ENCODE results near the gene DCST1.

The DCST1 gene

DNA sequence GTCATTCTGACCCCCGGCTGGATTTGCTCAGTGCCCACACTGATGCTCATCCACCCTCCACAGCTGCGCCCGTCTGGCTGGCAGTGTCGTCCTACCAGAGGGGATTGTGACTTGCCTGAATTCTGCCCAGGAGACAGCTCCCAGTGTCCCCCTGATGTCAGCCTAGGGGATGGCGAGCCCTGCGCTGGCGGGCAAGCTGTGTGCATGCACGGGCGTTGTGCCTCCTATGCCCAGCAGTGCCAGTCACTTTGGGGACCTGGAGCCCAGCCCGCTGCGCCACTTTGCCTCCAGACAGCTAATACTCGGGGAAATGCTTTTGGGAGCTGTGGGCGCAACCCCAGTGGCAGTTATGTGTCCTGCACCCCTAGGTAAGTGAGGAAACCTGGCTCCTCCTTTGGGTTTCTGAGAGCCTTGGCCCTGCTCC, 24.2 kb downstream of the DCST1 start:
- DNase-seq = no peak

DNA sequence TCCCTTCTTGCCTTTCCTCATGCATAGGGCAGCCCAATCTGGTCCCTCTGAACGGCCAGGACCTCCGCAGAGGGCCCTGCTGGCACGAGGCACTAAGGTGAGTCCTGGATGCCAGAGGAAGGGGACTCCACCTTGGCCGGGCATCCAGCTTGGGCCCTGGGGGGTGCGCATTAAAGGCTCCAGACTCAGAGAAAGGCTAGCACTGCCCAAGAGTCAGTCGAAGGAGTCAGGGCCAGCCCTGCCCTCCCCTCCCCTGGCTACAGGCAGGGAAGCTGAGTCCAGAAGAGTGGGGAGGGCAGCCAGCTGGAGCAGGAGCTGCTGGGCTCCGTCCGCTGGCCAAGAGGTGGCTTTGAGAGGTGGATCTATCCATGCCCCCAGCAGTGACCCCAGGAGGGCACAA, 27.1 kb downstream of the DCST1 start:
- DNase-seq = no peak

DNA sequence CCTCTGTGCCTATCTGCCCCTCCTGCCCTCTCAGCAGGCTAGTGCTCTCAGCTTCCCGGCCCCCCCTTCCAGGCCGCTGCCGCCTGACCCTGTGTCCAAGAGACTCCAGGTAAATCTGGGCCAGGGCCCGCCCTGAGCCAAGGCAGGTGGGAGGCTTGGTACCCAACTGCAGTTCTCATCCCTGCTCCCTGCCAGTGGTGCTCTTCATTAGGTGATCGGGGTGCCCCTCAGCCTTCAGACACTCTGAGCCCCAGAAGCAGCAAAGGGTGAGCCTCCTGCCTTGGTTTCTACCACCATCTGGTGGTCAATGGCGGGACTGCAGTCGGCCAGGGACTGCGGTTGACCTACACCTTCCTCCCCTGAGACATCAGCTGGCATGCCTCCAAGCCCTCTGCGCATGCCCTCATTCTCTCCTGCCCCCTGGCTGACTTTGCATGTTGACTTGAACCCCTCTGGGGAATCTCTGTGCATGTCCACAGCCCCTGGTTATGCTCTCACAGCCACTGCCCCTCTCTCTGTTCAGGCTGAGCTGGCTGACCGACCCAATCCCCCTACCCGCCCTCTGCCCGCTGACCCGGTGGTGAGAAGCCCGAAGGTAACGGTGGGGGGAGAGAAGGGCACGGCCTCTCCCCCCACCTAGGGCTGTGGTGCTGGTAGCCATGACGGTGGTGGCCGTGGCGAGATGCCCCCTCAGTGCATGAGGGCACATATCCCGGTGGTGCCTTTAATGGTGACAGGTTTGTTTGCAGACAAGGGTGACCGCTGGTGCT, 27.9 kb downstream of the DCST1 start:
- DNase-seq = peak; percentile 94

DNA sequence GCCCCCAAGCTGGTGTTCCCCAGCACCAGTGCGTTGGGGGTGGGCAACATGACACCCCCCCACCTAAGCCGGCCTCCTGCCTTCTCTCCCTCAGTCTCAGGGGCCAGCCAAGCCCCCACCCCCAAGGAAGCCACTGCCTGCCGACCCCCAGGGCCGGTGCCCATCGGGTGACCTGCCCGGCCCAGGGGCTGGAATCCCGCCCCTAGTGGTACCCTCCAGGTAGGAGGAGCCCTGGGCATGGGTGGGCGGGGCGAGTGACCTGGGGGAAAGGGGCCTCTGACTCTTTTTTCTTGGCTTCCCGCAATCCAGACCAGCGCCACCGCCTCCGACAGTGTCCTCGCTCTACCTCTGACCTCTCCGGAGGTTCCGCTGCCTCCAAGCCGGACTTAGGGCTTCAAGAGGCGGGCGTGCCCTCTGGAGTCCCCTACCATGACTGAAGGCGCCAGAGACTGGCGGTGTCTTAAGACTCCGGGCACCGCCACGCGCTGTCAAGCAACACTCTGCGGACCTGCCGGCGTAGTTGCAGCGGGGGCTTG, 28.6 kb downstream of the DCST1 start:
- no peak for DNase-seq

DNA sequence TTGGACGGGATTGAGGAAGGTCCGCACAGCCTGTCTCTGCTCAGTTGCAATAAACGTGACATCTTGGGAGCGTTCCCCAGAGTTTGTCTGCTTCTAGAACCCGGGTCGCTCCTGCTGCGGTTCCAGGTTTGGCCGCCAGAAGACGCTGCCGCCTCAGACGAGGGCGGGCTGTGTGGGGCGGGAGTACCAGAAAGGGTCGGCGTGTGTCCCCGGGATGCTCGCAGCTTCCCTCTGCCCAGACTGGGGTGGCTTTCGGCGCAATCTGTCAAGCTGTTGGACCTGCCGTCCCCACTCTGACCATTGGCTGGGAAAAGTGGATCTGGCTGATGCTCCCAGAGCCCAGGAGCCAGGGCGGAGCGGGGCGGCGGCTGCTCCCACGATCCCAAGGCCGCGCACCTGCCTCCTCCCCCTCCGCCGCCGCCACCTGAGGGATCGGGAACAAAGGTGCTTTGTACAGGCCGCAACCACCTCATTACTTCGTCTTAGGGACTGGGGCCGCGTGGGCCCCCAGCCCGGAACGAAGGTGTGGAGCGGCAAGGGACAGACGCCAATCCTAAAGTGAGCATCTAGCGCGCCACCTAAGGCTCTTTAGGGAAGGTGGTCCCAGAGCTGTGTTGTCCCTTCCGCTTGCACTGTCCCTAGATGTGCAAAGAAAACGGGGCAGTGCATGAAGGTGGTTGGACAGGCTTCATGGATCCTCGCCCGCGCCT, 29.2 kb downstream of the DCST1 start:
- peak; percentile 87 for DNase-seq

DNA sequence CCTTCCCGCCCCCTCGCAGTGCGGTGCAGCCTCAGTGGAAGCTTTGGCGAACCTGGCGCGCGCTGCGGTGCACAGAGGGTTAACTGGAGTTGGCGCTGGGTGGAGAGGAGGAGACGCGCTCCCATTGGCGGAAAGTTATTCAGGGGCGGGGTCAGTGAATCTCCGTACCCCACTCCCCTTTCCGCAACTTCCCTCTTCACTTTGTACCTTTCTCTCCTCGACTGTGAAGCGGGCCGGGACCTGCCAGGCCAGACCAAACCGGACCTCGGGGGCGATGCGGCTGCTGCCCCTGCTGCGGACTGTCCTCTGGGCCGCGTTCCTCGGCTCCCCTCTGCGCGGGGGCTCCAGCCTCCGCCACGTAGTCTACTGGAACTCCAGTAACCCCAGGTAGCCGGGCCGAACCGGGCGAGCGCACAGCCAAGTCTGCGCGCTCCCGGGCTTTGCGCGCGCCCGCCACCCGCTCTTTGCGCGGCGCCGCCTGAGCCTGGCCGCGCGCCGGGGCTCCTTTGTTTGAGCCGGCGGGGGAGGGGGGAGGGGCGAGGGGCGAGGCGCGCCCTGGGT, 30.0 kb downstream of the DCST1 start, which contains the start of gene EFNA4:
Gene EFNA4, plus strand, starts transcription at position 191 of the 561 bp plus-strand sequence. Its CDS starts 84 bp downstream, at position 275.
- peak; percentile 96 for DNase-seq

DNA sequence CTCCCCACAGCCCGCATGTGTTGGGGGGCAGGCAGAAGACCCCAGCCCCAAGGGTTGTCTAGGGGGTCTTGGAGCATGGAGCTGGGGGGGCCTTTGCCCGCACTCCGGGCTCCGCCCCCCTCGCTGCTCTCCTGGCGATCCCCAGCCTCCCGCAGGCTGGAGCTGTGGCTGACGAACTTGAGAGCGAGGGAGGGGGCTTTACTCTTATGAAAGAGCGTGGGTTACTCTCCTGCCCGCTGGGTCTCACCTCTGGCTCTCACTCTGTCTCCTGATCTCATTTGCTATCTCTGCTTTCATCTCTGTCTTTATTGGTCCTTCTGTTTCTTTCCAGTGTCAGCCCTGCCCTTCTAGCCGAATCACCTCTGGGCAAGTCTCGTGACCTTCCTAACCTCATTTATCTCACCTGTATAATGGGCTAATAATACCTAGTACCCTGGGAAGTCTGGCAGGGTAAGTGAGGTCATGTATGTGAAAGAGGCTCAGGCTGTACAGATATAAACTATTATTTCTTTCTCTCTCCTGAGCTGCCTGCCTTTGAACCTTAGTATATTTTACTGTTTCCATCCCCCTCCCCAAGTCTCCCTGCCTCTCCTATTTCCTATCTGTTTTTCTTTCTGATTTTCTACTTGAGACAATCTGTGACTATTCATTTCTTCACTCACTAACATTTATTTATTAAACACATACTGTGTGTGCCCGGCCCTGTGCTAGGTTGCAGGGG, 30.6 kb downstream of the DCST1 start:
- DNase-seq = peak; percentile 43

DNA sequence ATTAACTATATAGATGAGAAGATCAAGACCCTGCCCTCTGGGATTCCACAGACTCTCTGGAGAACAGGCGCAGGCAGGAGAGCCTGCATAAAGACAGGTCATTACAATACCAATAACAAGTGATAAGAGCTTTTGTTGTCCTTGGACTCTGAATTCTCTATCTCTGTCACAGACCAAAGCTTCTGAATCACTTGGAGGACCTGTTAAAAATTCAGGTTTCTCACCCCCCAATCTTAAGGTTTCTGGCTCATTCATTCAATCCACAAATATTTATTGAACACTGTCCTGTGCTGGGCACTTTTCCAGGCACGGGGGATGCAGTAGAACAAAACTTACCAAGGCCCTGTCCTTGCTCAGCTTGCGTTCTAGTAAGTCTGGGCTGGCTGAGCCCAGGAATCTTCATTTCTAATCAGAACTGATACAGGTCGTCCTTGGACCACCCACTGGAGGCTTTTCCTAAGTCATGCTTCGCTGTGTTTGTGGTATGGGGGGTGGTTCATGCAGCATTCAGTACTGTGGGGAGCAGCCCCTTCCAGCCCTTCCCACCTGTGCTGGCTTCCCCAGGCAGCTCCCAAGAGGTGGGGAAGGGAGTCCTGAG, 31.3 kb downstream of the DCST1 start:
- DNase-seq = no peak

DNA sequence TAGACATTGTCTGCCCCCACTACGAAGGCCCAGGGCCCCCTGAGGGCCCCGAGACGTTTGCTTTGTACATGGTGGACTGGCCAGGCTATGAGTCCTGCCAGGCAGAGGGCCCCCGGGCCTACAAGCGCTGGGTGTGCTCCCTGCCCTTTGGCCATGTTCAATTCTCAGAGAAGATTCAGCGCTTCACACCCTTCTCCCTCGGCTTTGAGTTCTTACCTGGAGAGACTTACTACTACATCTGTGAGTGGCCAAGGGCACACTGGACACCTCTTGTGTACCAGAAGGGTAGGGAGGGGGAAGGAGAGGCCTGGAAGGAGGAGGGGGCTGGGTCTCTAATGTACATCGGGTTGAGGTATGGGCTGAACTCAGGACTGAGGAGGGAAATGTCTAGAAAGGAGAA, 33.2 kb downstream of the DCST1 start:
- no peak for DNase-seq

DNA sequence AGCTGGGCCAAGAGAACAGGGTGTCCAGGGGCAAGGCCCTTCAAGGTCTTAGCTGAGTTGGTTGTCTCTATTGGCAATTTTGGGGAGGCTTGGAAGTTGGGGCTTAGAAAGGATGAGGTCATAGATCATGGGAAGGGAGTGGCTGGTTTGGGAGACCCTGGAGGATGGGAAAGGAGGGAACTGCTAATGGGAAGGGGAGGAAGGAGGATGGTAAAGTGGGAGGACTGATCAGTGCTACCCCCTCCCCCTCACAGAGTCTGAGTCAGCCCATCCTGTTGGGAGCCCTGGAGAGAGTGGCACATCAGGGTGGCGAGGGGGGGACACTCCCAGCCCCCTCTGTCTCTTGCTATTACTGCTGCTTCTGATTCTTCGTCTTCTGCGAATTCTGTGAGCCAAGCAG, 35.0 kb downstream of the DCST1 start:
- DNase-seq = no peak

DNA sequence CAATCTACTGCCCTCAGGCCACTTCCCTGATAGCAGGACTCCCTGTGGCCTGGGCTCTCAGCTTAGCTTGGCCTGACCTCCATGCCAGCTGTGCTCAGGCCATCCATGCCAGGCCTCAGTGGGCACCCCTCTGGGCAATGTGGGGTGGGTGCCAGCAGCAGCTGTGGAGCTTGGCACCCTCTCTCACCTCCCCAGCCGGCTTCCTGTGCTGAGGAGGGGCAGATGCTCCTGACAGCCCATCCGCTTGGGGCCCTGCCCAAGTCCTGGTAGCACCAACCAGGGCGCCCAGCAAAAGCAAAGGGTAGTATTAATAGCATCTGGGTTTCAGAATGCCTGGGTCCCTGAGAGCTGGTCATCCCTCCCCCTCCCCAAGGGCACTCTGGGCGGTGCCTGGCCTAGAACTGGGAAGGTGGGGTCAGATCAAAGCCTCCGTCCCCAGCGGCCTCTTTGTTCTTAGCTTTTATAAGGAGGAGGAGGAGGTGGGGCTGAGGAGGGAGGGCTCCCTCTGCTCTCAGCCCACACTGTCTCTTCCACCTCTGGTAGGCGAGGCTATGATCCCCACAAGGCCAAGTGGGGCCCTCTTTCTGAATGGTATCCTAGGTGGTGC, 36.0 kb downstream of the DCST1 start:
- no peak for DNase-seq

DNA sequence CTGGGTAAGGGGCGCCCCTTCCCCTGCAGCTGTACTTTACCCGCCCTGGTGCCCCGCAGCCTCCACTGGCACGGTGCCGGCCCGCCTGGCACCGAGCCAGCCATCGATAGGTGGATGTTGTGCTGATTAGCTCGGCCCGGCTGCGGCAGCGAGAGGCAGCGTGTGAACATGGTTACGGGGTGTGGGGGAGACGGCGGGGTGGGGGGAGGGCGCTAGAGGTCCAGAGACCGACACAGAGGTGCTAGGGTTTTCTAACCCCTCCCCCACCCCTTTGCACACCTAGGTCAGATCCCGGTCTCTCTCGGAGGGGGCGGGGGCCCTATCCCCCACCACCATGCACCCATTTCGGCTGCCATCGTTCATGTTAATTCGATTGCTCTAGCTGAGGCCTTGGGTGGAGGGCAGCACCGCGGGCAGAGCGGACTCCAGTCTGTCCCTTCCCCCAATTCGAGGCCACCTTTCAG, 36.6 kb downstream of the DCST1 start:
- DNase-seq = no peak

DNA sequence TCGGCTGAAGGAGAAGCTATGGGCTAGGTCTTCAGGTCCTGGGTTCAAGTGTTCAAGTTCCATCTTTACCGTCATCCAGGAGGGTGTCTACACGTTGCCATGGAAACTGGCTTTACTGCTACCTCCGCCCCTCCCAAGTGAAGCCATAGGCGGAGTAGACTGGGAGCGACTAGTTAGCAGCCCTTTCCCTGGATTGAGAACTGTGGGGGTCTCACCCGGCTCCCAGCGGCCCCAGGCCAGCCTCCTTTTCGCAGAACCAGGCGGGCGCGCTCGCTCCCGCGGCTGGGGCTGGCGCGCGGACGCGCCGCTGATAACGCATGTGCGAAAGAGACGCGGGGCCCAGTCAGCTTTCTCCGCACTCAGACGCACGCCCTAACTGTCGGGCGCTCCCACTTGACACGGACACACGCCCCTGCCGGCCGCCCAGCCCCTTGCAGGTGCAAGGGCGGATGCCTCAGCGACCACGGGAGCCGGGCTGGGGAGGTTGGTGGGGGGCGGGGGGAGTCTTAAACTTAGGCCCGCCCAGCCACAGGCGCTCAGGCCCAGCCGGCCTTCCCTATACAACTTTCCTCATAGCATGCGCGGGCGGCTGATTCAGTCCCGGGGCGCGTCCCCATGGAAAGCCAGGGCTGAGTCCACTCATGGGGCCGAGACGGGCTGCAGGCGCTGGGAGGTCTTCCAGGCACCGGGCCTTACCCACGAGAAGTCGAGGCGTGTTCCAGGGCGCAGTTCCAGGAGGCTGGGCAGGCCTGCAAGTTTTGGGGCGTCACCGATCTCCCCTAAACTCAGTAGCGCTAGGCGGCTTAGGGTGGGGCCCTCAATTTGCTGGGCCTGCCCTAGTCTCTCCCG, 37.3 kb downstream of the DCST1 start:
- DNase-seq = peak; percentile 94

DNA sequence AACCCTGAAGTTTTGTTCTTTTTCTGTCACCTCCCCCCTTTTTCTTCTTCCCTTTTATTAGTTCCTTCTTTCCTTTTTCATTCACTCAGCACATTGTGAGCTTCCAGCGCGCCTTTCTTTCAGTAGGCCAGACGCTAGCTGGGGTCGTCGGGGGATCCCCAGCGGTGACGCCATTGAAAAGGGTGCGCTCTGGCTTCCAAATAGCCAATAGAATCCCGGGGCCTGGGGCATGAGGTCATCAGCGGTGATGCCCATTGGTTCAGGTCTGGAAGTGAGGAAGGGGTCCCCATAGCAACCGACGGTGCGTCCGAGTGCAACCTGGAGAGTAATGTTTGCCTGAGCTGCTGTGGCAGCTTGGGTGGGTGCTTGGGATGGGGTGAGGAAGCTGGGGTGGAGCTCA, 38.1 kb downstream of the DCST1 start:
- DNase-seq = no peak

DNA sequence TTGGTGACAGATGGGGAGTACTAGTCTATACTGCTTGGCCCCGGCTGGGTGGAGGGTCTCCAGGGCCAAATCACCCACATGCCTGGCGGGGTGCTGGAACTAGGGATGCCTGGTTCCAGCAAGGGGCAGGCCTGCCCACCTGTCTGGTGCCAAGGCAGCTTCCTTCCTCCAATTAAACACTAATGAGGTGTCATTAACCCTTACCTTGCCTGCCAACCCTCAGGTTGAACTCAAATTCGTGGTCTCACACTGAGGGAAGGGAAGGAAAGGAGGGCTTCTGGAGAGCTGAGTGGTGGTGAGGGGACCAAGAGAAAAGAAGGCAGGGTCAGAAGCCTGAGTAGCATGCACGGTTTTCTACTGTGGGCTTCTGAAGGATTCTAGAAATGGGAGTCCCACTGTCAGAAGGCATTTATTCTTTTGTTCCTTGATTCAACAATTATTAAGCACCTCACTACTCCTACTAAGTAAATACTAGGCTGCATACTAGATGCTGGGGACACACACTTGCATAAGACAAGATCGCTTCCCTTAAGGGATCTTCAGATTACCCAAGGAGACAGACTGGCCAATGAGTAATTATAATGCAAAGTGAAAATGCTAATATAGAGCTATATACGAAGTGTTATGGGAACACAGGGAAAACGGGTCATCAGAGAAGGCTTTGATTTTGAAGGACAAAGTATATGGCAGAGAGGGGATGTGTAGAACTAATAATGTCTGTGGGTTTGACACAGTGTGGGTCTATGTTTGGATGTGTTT, 39.1 kb downstream of the DCST1 start:
- DNase-seq = no peak

DNA sequence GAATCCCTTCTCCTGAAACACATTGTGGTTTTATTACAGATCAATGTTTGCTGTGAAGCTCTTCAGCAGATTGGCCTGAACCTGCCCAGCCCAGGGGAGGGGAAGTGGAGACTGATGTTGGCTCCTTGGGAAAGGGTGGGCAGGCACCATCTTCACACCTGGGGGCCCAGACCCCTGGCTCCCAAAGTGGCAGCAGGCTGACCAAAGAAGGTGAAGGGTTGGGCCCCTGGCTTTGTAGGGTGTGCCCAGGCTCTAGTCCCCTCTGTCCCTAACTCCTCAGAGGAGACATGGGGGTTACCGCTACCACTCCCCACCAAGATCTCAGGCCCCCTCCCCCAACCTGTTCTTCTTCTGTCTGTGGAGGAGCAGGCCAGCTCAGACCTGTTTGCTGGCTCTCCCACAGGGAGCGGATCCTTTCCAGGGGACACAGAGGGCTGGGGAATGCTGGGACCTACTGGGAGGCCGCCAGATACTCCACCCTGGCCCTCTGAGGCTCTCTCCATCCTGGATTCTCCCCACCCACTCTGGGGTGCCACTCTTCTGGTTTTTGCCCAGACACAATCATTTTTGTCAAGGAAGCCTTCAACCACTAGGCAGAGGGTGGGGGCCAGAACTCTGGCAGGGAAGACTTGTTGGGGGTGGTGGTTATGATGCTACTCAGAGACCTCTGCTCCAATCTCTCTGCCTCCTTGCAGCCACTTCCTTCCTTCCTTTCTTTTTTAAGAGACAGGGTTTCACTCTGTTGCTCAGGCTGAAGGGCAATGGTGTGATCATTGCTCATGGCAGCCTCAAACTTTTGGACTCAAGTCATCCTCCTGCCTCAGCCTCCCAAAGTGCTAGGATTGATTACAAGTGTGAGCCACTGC, 40.0 kb downstream of the DCST1 start:
- DNase-seq = no peak

DNA sequence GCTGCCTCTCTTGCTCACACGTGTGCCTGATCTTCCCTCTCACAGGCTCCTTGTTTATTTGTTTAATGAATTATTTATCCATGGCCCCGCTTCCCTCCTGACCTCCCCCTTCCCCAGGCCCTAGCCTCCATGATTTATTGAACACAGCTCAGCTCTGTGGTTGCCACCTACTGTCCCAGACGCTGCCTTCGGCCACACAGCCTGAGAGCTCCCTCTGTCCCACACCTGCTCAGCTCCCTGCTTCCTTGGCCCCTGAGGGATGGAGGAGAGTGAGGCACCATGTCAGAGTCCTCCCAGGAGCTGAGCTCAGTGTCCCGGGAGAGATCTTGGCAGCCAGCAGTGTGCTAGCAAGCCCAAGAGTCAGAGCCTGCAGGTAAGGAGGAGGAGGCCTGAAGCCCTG, 41.9 kb downstream of the DCST1 start:
- DNase-seq = no peak

DNA sequence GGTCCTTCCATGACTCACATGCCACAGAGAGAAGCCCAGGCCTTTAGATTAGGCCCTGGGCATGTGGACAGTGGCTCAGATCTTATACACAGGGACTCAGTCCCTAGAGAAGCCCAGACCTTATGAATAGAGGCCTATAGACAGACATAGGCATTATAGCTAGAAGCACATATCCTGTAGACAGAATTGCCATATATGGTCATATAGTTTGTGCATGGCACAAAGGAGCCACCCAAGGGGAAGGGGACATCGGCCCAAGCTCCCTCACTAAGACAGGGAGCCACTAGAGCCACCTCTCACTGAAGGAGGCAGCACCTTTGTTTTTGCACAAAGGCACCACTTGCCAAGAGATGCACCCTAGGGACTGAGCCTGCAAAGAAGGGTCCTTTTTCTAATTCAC, 42.7 kb downstream of the DCST1 start:
- no peak for DNase-seq

DNA sequence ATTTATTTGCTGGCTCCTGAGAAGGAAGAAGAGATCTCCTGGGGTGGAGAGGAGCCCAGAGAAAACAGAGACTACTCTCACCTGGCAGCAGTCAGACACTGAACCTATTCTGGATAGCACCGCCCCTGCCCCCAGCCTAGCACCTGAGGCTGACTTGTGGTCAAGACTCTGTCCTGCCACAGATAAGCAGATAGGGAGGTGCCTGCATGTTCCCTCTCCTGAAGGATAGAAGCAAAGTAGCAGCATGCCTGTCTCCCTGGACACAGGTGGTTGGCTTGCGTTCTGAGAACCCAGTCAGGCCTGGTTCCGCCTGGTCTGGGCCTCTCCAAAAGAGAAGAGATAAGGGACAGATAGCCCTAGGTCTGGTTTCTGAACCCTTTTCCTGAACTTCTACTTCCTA, 43.7 kb downstream of the DCST1 start:
- DNase-seq = no peak

Data from hematopoietic multipotent progenitor cell treated with erythropoietin and hydrocortisone succinate and interleukin-3 and kit ligand, for 6 days (in vitro differentiated cells).